ENCODE data around the gene FIBP.
A peak's percentile ranks its signal among the peaks of the same experiment; 100 is the strongest.

DNA sequence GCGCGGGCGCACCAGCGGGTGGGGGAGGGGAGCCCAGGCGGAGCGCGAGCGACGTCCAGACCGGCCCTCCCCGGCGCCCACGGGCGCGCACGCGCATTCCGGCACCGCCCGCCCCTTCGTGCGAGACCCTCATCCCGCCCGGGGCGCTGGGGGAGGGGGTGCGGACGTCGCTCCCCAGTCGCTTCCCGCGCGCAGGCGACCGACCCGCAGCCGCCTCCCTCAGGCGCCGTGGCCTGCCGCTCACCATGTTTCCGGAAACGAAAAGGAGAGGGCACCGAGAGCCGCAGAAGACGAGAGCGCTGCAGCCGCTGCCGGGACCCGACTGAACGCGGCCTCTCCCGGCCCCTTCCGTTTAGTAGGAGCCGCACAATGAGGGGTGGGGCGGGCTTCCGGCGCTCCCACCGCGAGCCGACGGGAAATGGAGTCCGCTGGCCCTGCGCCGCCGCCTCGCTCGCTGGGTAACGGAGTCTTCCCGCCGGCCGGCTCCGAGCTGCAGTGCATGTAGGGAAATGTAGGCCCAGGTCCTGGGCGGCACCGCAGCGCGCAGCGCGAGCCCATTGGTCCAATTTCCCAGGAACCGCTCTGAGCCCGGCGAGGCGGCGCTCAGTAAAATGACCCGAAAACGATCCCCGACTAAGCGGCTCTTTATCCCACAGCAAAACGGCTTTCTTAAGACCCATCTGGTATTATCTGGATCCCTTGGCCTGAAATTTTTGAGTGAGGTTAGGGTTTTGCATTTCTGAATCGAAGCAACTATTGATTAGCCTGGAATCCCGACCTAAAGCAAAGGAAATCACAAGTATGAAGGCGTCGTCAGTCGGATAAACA is 30.2 kb downstream of the FIBP start, which contains the start of gene CFL1:
- TF ChIP-seq, protein P1, sequence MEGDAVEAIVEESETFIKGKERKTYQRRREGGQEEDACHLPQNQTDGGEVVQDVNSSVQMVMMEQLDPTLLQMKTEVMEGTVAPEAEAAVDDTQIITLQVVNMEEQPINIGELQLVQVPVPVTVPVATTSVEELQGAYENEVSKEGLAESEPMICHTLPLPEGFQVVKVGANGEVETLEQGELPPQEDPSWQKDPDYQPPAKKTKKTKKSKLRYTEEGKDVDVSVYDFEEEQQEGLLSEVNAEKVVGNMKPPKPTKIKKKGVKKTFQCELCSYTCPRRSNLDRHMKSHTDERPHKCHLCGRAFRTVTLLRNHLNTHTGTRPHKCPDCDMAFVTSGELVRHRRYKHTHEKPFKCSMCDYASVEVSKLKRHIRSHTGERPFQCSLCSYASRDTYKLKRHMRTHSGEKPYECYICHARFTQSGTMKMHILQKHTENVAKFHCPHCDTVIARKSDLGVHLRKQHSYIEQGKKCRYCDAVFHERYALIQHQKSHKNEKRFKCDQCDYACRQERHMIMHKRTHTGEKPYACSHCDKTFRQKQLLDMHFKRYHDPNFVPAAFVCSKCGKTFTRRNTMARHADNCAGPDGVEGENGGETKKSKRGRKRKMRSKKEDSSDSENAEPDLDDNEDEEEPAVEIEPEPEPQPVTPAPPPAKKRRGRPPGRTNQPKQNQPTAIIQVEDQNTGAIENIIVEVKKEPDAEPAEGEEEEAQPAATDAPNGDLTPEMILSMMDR (IDR thresholded peaks at IDR 0.05; ENCODE audit: poor library complexity, severe bottlenecking): no peak
- TF ChIP-seq EP300 (conservative IDR thresholded peaks at IDR 0.05; ENCODE audit: poor library complexity, severe bottlenecking) (peak; percentile 73), MXI1 (conservative IDR thresholded peaks at IDR 0.05; ENCODE audit: poor library complexity, severe bottlenecking) (peak; percentile 48), TAF1 (IDR thresholded peaks at IDR 0.05; ENCODE audit: low read depth) (peak; percentile 92), RAD21 (conservative IDR thresholded peaks at IDR 0.05) (peak; percentile 28), EZH2 (IDR thresholded peaks at IDR 0.05; ENCODE audit: borderline replicate concordance, insufficient read depth, low read length, poor library complexity, severe bottlenecking) (no peak)

Measured in neural cell (in vitro differentiated cells).